ENCODE data around the gene IKZF3.
"Not testable (repeated sequence)": the region's sequence is repeated elsewhere in the genome, so short reads cannot be mapped to it uniquely, and the experiment has no call there.

IKZF3 gene

GRCh38 chr17:39854909-39855308, 9.2 kb downstream of the IKZF3 start:
- FAIRE-seq (peak; percentile 58), DNase-seq (ENCODE audit: insufficient read length) (no peak)
- TF ChIP-seq POLR2A (IDR thresholded peaks at IDR 0.05; ENCODE audit: low read depth, low read length): no peak
- TF ChIP-seq TAF1 (IDR thresholded peaks at IDR 0.05; ENCODE audit: borderline replicate concordance, low read depth, low read length): no peak
- TF ChIP-seq POLR2AphosphoS5 (IDR thresholded peaks at IDR 0.05; ENCODE audit: low read depth, low read length): no peak

GRCh38 chr17:39852239-39852638, 11.9 kb downstream of the IKZF3 start:
- peak; percentile 93 for FAIRE-seq
- TF ChIP-seq POLR2AphosphoS5 (IDR thresholded peaks at IDR 0.05; ENCODE audit: low read depth, low read length) (0 out of 2 replicates have a peak, but pooled peaks have one; percentile 21), POLR2A (IDR thresholded peaks at IDR 0.05; ENCODE audit: low read depth, low read length) (no peak)
- DNase-seq (ENCODE audit: insufficient read length): no peak

GRCh38 chr17:39850186-39850585, 13.9 kb downstream of the IKZF3 start:
- DNase-seq (ENCODE audit: insufficient read length); FAIRE-seq: not testable (repeated sequence)

GRCh38 chr17:39848600-39848999, 15.5 kb downstream of the IKZF3 start:
- peak; percentile 67 for FAIRE-seq
- TF ChIP-seq POLR2AphosphoS5 (IDR thresholded peaks at IDR 0.05; ENCODE audit: low read depth, low read length) (no peak), POLR2A (IDR thresholded peaks at IDR 0.05; ENCODE audit: low read depth, low read length) (no peak), TAF1 (IDR thresholded peaks at IDR 0.05; ENCODE audit: borderline replicate concordance, low read depth, low read length) (no peak)
- DNase-seq (ENCODE audit: insufficient read length): no peak

GRCh38 chr17:39846205-39846604, 17.9 kb downstream of the IKZF3 start:
- no peak for TF ChIP-seq TAF1 (IDR thresholded peaks at IDR 0.05; ENCODE audit: borderline replicate concordance, low read depth, low read length)
- TF ChIP-seq POLR2AphosphoS5 (IDR thresholded peaks at IDR 0.05; ENCODE audit: low read depth, low read length): no peak
- no peak for TF ChIP-seq POLR2A (IDR thresholded peaks at IDR 0.05; ENCODE audit: low read depth, low read length)
- DNase-seq (ENCODE audit: insufficient read length) (no peak), FAIRE-seq (no peak)

- no peak for DNase-seq (ENCODE audit: insufficient read length)
These were observed 18.9 kb downstream of the IKZF3 start for GRCh38 chr17:39845052-39845846.

GRCh38 chr17:39841134-39841683, 22.9 kb downstream of the IKZF3 start:
- TF ChIP-seq POLR2A (IDR thresholded peaks at IDR 0.05; ENCODE audit: low read depth, low read length): no peak
- FAIRE-seq (peak; percentile 50), DNase-seq (ENCODE audit: insufficient read length) (no peak)

More at GRCh38 chr17:39845052-39845846, 18.9 kb downstream of the IKZF3 start:
- TF ChIP-seq POLR2AphosphoS5 (IDR thresholded peaks at IDR 0.05; ENCODE audit: low read depth, low read length) (no peak), POLR2A (IDR thresholded peaks at IDR 0.05; ENCODE audit: low read depth, low read length) (no peak), TAF1 (IDR thresholded peaks at IDR 0.05; ENCODE audit: borderline replicate concordance, low read depth, low read length) (no peak)
- FAIRE-seq: peak; percentile 80

- no peak for DNase-seq (ENCODE audit: insufficient read length)
- TF ChIP-seq POLR2AphosphoS5 (IDR thresholded peaks at IDR 0.05; ENCODE audit: low read depth, low read length) (peak; percentile 55), POLR2A (IDR thresholded peaks at IDR 0.05; ENCODE audit: low read depth, low read length) (no peak)
- FAIRE-seq: no peak
These were observed 25.3 kb downstream of the IKZF3 start for GRCh38 chr17:39838784-39839183.

GRCh38 chr17:39838057-39838456, 26.1 kb downstream of the IKZF3 start:
- TF ChIP-seq POLR2AphosphoS5 (IDR thresholded peaks at IDR 0.05; ENCODE audit: low read depth, low read length): no peak
- no peak for TF ChIP-seq TAF1 (IDR thresholded peaks at IDR 0.05; ENCODE audit: borderline replicate concordance, low read depth, low read length)
- TF ChIP-seq POLR2A (IDR thresholded peaks at IDR 0.05; ENCODE audit: low read depth, low read length): no peak
- FAIRE-seq (no peak), DNase-seq (ENCODE audit: insufficient read length) (no peak)

GRCh38 chr17:39836117-39836516, 28.0 kb downstream of the IKZF3 start:
- no peak for DNase-seq (ENCODE audit: insufficient read length)
- TF ChIP-seq POLR2AphosphoS5 (IDR thresholded peaks at IDR 0.05; ENCODE audit: low read depth, low read length) (no peak), TAF1 (IDR thresholded peaks at IDR 0.05; ENCODE audit: borderline replicate concordance, low read depth, low read length) (no peak), POLR2A (IDR thresholded peaks at IDR 0.05; ENCODE audit: low read depth, low read length) (no peak)
- FAIRE-seq: peak; percentile 5

- DNase-seq (ENCODE audit: insufficient read length): no peak
These were observed 28.9 kb downstream of the IKZF3 start for GRCh38 chr17:39835038-39835786.

GRCh38 chr17:39834017-39834416, 30.1 kb downstream of the IKZF3 start:
- no peak for TF ChIP-seq POLR2AphosphoS5 (IDR thresholded peaks at IDR 0.05; ENCODE audit: low read depth, low read length)
- TF ChIP-seq POLR2A (IDR thresholded peaks at IDR 0.05; ENCODE audit: low read depth, low read length): no peak
- no peak for TF ChIP-seq TAF1 (IDR thresholded peaks at IDR 0.05; ENCODE audit: borderline replicate concordance, low read depth, low read length)
- peak; percentile 73 for FAIRE-seq
- DNase-seq (ENCODE audit: insufficient read length): no peak

More at GRCh38 chr17:39835038-39835786, 28.9 kb downstream of the IKZF3 start:
- no peak for FAIRE-seq
- TF ChIP-seq POLR2AphosphoS5 (IDR thresholded peaks at IDR 0.05; ENCODE audit: low read depth, low read length) (no peak), POLR2A (IDR thresholded peaks at IDR 0.05; ENCODE audit: low read depth, low read length) (peak; percentile 60), TAF1 (IDR thresholded peaks at IDR 0.05; ENCODE audit: borderline replicate concordance, low read depth, low read length) (no peak)
